DND-41 (cell line): ENCODE measurements around the gene DOCK4.

Experiments used
- EZH2 ChIP-seq: IDR thresholded peaks from 3 replicates; pipeline ENCODE4 v1.6.1; 2012; ENCODE audit warnings: borderline replicate concordance, low read depth, mild to moderate bottlenecking, moderate library complexity, low read length, inconsistent platforms; ENCODE audit not compliant: severe bottlenecking
- TF ChIP-seq, protein P1 (sequence below): IDR thresholded peaks from 2 replicates; pipeline ENCODE4 v1.5.1; 2012; ENCODE audit warnings: borderline replicate concordance, low read length, moderate library complexity, mild to moderate bottlenecking; ENCODE audit not compliant: poor library complexity, severe bottlenecking; ENCODE audit errors: extremely low read depth

GRCh38 chr7:111783854-111784253, 422.3 kb downstream of the DOCK4 start:
- no peak for TF ChIP-seq EZH2
- TF ChIP-seq, protein P1, sequence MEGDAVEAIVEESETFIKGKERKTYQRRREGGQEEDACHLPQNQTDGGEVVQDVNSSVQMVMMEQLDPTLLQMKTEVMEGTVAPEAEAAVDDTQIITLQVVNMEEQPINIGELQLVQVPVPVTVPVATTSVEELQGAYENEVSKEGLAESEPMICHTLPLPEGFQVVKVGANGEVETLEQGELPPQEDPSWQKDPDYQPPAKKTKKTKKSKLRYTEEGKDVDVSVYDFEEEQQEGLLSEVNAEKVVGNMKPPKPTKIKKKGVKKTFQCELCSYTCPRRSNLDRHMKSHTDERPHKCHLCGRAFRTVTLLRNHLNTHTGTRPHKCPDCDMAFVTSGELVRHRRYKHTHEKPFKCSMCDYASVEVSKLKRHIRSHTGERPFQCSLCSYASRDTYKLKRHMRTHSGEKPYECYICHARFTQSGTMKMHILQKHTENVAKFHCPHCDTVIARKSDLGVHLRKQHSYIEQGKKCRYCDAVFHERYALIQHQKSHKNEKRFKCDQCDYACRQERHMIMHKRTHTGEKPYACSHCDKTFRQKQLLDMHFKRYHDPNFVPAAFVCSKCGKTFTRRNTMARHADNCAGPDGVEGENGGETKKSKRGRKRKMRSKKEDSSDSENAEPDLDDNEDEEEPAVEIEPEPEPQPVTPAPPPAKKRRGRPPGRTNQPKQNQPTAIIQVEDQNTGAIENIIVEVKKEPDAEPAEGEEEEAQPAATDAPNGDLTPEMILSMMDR, result no peak
